GM12875 (cell line): Measurements from ENCODE around the gene CMIP.

ENCODE experiments used
- H3K4me3 ChIP-seq: one replicate; pipeline ENCODE4 v1.5.1; 2011; ENCODE audit warnings: low read depth, low read length, control low read depth
- TF ChIP-seq, protein P1 (sequence below): IDR thresholded peaks from 2 replicates; pipeline ENCODE4 v1.5.1; 2011; ENCODE audit warnings: low read depth, mild to moderate bottlenecking, control low read depth, inconsistent platforms, low read length, moderate library complexity, borderline replicate concordance; ENCODE audit not compliant: insufficient read depth

Gene CMIP

GRCh38 chr16:81493755-81494433 is 49.3 kb downstream of the CMIP start:
- H3K4me3 ChIP-seq, result no peak overlapping the region
- TF ChIP-seq, protein P1, sequence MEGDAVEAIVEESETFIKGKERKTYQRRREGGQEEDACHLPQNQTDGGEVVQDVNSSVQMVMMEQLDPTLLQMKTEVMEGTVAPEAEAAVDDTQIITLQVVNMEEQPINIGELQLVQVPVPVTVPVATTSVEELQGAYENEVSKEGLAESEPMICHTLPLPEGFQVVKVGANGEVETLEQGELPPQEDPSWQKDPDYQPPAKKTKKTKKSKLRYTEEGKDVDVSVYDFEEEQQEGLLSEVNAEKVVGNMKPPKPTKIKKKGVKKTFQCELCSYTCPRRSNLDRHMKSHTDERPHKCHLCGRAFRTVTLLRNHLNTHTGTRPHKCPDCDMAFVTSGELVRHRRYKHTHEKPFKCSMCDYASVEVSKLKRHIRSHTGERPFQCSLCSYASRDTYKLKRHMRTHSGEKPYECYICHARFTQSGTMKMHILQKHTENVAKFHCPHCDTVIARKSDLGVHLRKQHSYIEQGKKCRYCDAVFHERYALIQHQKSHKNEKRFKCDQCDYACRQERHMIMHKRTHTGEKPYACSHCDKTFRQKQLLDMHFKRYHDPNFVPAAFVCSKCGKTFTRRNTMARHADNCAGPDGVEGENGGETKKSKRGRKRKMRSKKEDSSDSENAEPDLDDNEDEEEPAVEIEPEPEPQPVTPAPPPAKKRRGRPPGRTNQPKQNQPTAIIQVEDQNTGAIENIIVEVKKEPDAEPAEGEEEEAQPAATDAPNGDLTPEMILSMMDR, result no peak

DNA sequence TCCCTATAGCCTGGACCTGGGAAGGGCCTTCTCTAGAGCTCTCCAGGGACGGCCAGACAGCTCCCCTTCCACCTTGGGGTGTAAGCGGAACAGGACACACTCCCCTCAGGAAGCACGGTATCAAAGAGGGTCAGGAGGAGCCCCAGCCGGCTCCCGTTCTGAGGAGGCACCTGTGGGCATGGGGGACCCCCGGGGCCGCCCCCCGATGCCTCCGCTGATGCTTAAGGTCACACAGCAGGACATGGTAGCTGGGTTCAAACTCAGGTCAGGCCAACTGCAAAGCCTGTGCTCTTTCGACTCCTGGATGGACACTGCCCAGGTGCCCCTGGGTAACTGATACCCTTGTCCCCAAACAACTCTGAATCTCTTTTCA is 49.8 kb downstream of the CMIP start:
- TF ChIP-seq, protein P1, result no peak
- H3K4me3 ChIP-seq, result no peak overlapping the region

GRCh38 chr16:81494888-81495287 is 50.3 kb downstream of the CMIP start:
- no peak overlapping the region for H3K4me3 ChIP-seq
- TF ChIP-seq, protein P1, result no peak

- TF ChIP-seq, protein P1, result no peak
- no peak overlapping the region for H3K4me3 ChIP-seq
Observed at GRCh38 chr16:81495321-81496234, 51.0 kb downstream of the CMIP start.

GRCh38 chr16:81496321-81496720 is 51.7 kb downstream of the CMIP start:
- TF ChIP-seq, protein P1, result no peak
- H3K4me3 ChIP-seq, result no peak overlapping the region

- H3K4me3 ChIP-seq, result no peak overlapping the region
Observed at GRCh38 chr16:81496742-81497141, 52.1 kb downstream of the CMIP start.

More at GRCh38 chr16:81496742-81497141, 52.1 kb downstream of the CMIP start:
- TF ChIP-seq, protein P1, result no peak
